IMR-90 (cell line): ENCODE results near the gene RIMBP2. TPM values are rescaled to one million over a fixed set of nuclear protein-coding genes. Genes with fewer than 3 reads are reported as not detected.

Source experiments
- ATAC-seq: fragments of 200-7000 bp; cut with Tn5 transposase; 2 replicates; pipeline ENCODE4 v1.9.1; 2020; ENCODE audit warnings: low read depth, mild to moderate bottlenecking, moderate library complexity
- BruUV-seq: library from RNA; stranded (reverse); fragments of 400-500 nt; replicated peaks from 2 replicates; lab custom pipeline; 2021; lab: Mats Ljungman, UMichigan
- CTCF ChIA-PET: fragments of 300-600 bp; formaldehyde crosslinking; extraction: SDS; loops from one replicate; lab custom pipeline; 2021; ENCODE audit warnings: antibody characterized with exemption; lab: Yijun Ruan, JAX
- POLR2A ChIA-PET: fragments of 300-600 bp; sonication (Branson Sonifier 250); formaldehyde crosslinking; loops from one replicate; lab custom pipeline; 2022; ENCODE audit warnings: antibody characterized with exemption; ENCODE audit not compliant: unreplicated experiment; lab: Charles Lee
- DNase-seq: peaks from one replicate; pipeline ENCODE4 v3.0.0; 2013
- H2AFZ ChIP-seq: replicated peaks from 2 replicates; pipeline ENCODE3; 2013; ENCODE audit warnings: low read length, mild to moderate bottlenecking; ENCODE audit not compliant: poor library complexity
- H2AK5ac ChIP-seq: 2 replicates; pipeline ENCODE4 v1.6.1; 2013; ENCODE audit warnings: low read depth, low read length, inconsistent platforms
- H2AK9ac ChIP-seq: replicated peaks from 2 replicates; pipeline ENCODE3; 2013; ENCODE audit warnings: mild to moderate bottlenecking, low read depth, low read length, moderate library complexity; ENCODE audit not compliant: poor library complexity
- H2BK120ac ChIP-seq: 2 replicates; pipeline ENCODE4 v1.6.1; 2013; ENCODE audit warnings: low read depth, low read length, inconsistent platforms
- H2BK15ac ChIP-seq: 3 replicates; pipeline ENCODE4 v1.6.1; 2013; ENCODE audit warnings: low read depth, low read length, inconsistent platforms
- H2BK20ac ChIP-seq: 2 replicates; pipeline ENCODE4 v1.6.1; 2013; ENCODE audit warnings: low read depth, mild to moderate bottlenecking, inconsistent platforms, low read length, moderate library complexity
- H2BK5ac ChIP-seq: 2 replicates; pipeline ENCODE4 v1.6.1; 2013; ENCODE audit warnings: mild to moderate bottlenecking, low read depth, low read length, inconsistent platforms; ENCODE audit not compliant: poor library complexity, severe bottlenecking
- H3K14ac ChIP-seq: replicated peaks from 2 replicates; pipeline ENCODE4 v1.6.1; 2013; ENCODE audit warnings: low read depth, low read length, inconsistent platforms
- H3K18ac ChIP-seq: 2 replicates; pipeline ENCODE4 v1.6.1; 2013; ENCODE audit warnings: low read depth, low read length, control low read depth
- H3K23ac ChIP-seq: 2 replicates; pipeline ENCODE4 v1.6.1; 2013; ENCODE audit warnings: low read depth, low read length, inconsistent platforms
- H3K27ac ChIP-seq: 2 replicates; pipeline ENCODE4 v1.5.1; 2013; ENCODE audit warnings: mild to moderate bottlenecking, control low read depth, low read length; ENCODE audit not compliant: insufficient read depth
- H3K27me3 ChIP-seq: 2 replicates; pipeline ENCODE4 v1.6.1; 2013; ENCODE audit warnings: low read length; ENCODE audit not compliant: control insufficient read depth, insufficient read depth
- H3K36me3 ChIP-seq: 2 replicates; pipeline ENCODE4 v1.6.1; 2013; ENCODE audit warnings: low read length, mixed read lengths; ENCODE audit not compliant: control insufficient read depth, insufficient read depth
- H3K4ac ChIP-seq: 2 replicates; pipeline ENCODE4 v1.6.1; 2013; ENCODE audit warnings: low read depth, low read length, inconsistent platforms
- H3K4me1 ChIP-seq: 2 replicates; pipeline ENCODE4 v1.6.1; 2013; ENCODE audit warnings: low read length, mixed read lengths; ENCODE audit not compliant: control insufficient read depth, insufficient read depth
- H3K4me2 ChIP-seq: 2 replicates; pipeline ENCODE4 v1.6.1; 2013; ENCODE audit warnings: low read depth, mild to moderate bottlenecking, control low read depth, low read length, moderate library complexity
- H3K4me3 ChIP-seq: 2 replicates; pipeline ENCODE4 v1.5.1; 2013; ENCODE audit warnings: low read depth, mild to moderate bottlenecking, control low read depth, low read length, moderate library complexity; ENCODE audit not compliant: insufficient read depth
- H3K56ac ChIP-seq: 2 replicates; pipeline ENCODE4 v1.6.1; 2013; ENCODE audit warnings: low read length, inconsistent platforms; ENCODE audit not compliant: insufficient read depth; ENCODE audit errors: extremely low read depth
- H3K79me1 ChIP-seq, 2 experiments: 2 replicates each; pipeline ENCODE4 v1.6.1; 2013; ENCODE audit warnings: low read length in 2 of 2, inconsistent platforms in 1 of 2, low read depth in 1 of 2
- H3K9ac ChIP-seq: 2 replicates; pipeline ENCODE4 v1.6.1; 2013; ENCODE audit warnings: low read depth, low read length, control low read depth
- H3K9me1 ChIP-seq: 2 replicates; pipeline ENCODE4 v1.6.1; 2013; ENCODE audit warnings: low read length, inconsistent platforms; ENCODE audit not compliant: insufficient read depth
- H3K9me3 ChIP-seq: 2 replicates; pipeline ENCODE4 v1.6.1; 2013; ENCODE audit warnings: low read length; ENCODE audit not compliant: control insufficient read depth, insufficient read depth
- H4K20me1 ChIP-seq: 2 replicates; pipeline ENCODE4 v1.6.1; 2013; ENCODE audit warnings: low read length, inconsistent platforms; ENCODE audit not compliant: insufficient read depth
- H4K5ac ChIP-seq: 2 replicates; pipeline ENCODE4 v1.6.1; 2013; ENCODE audit warnings: mild to moderate bottlenecking, low read depth, low read length, control low read depth
- H4K8ac ChIP-seq, 2 experiments: 2 replicates each; pipeline ENCODE4 v1.6.1; 2013; ENCODE audit warnings: low read depth in 2 of 2, low read length in 2 of 2, control low read depth in 1 of 2, inconsistent platforms in 1 of 2
- H4K91ac ChIP-seq: 2 replicates; pipeline ENCODE4 v1.6.1; 2013; ENCODE audit warnings: low read depth, low read length, inconsistent platforms; ENCODE audit not compliant: insufficient read depth
- BHLHE40 ChIP-seq: fragments of 150-350 bp; IDR thresholded peaks from 2 replicates; pipeline ENCODE4 v1.6.1; 2016; ENCODE audit warnings: mild to moderate bottlenecking, low read depth, low read length
- CEBPB ChIP-seq: IDR thresholded peaks from 2 replicates; pipeline ENCODE4 v1.6.1; 2012; ENCODE audit warnings: low read depth, low read length, improper control_type of control experiment
- CHD1 ChIP-seq: IDR thresholded peaks from 2 replicates; pipeline ENCODE4 v1.6.1; 2012; ENCODE audit warnings: low read depth, low read length, improper control_type of control experiment
- FOS ChIP-seq: fragments of 150-350 bp; IDR thresholded peaks from 2 replicates; pipeline ENCODE4 v1.6.1; 2016; ENCODE audit warnings: low read depth, low read length
- MAFK ChIP-seq: IDR thresholded peaks from 2 replicates; pipeline ENCODE4 v1.6.1; 2012; ENCODE audit warnings: low read depth, low read length, improper control_type of control experiment
- MAZ ChIP-seq: IDR thresholded peaks from 2 replicates; pipeline ENCODE4 v1.6.1; 2012; ENCODE audit warnings: low read depth, mild to moderate bottlenecking, low read length, improper control_type of control experiment, moderate library complexity, borderline replicate concordance
- NFE2L2 ChIP-seq: fragments of 150-350 bp; IDR thresholded peaks from 2 replicates; pipeline ENCODE4 v1.6.1; 2016; ENCODE audit warnings: low read depth, mild to moderate bottlenecking, low read length
- POLR2A ChIP-seq: IDR thresholded peaks from 2 replicates; pipeline ENCODE4 v1.6.1; 2012; ENCODE audit warnings: mild to moderate bottlenecking, low read depth, low read length
- RAD21 ChIP-seq: IDR thresholded peaks from 2 replicates; pipeline ENCODE4 v1.6.1; 2012; ENCODE audit warnings: low read length, improper control_type of control experiment
- RCOR1 ChIP-seq: IDR thresholded peaks from 2 replicates; pipeline ENCODE4 v1.6.1; 2012; ENCODE audit warnings: mild to moderate bottlenecking, low read length, improper control_type of control experiment; ENCODE audit not compliant: insufficient replicate concordance
- RFX5 ChIP-seq: IDR thresholded peaks from 2 replicates; pipeline ENCODE4 v1.8.0; 2012; ENCODE audit warnings: low read depth, mild to moderate bottlenecking, low read length, moderate library complexity
- SMC3 ChIP-seq: fragments of 150-350 bp; IDR thresholded peaks from 2 replicates; pipeline ENCODE4 v1.6.1; 2016; ENCODE audit warnings: low read depth, mild to moderate bottlenecking, antibody characterized with exemption, low read length, moderate library complexity
- WGBS, 2 experiments: methylation state at CpG; one replicate each; pipeline versions ENCODE4 v1.1.5 to v1.1.7; 2013; ENCODE audit warnings: missing lambda C conversion rate in 2 of 2; ENCODE audit not compliant: insufficient read length in 1 of 2; ENCODE audit errors: extremely low coverage in 2 of 2; 5-methylcytosine and 5-hydroxymethylcytosine counted together
- dilution Hi-C: fragments of 300-500 bp; cut with HindIII; formaldehyde crosslinking; loops from one replicate; pipeline ENCODE4 v1.14.3; 2018; ENCODE audit warnings: low sequenced_read_pairs; ENCODE audit not compliant: unreplicated experiment
- in situ Hi-C: fragments of 300-500 bp; cut with MboI; formaldehyde crosslinking; loops from 3 replicates; pipeline ENCODE4 v1.14.3; 2019; ENCODE audit warnings: low sequenced_read_pairs, inconsistent platforms, mixed read lengths
- intact Hi-C: fragments of 100-400 bp; cut with micrococcal nuclease; formaldehyde crosslinking; loops from 2 replicates; pipeline ENCODE4 v1.10.0; 2022
- polyA plus RNA-seq, 3 experiments: library from polyadenylated mRNA; depleted of rRNA; stranded (reverse); fragments of >200 nt; gene quantifications; 2 replicates each; pipeline ENCODE4 v1.2.3, GENCODE V29; 2012; ENCODE audit warnings: low replicate concordance in 1 of 3
- total RNA-seq: library from RNA; depleted of rRNA; stranded (reverse); fragments of >200 nt; gene quantifications from 2 replicates; pipeline ENCODE4 v1.2.3, GENCODE V29; 2012
- TF ChIP-seq, protein P1 (sequence below): fragments of 150-350 bp; IDR thresholded peaks from 2 replicates; pipeline ENCODE4 v1.6.1; 2016; ENCODE audit warnings: low read depth, mild to moderate bottlenecking, low read length, moderate library complexity, borderline replicate concordance
- TF ChIP-seq, protein P2 (sequence below): fragments of 150-350 bp; IDR thresholded peaks from 2 replicates; pipeline ENCODE4 v1.6.1; 2017; ENCODE audit warnings: mild to moderate bottlenecking, antibody characterized with exemption, low read length, low read depth
- TF ChIP-seq, protein P3 (sequence below): conservative IDR thresholded peaks from 2 replicates; pipeline ENCODE4 v1.5.1; 2012; ENCODE audit warnings: mild to moderate bottlenecking, low read depth, low read length, improper control_type of control experiment

The RIMBP2 gene
- total and polyA plus RNA-seq, 2 of the 4 experiments (the other 2 are of a cell fraction): not detected

DNA sequence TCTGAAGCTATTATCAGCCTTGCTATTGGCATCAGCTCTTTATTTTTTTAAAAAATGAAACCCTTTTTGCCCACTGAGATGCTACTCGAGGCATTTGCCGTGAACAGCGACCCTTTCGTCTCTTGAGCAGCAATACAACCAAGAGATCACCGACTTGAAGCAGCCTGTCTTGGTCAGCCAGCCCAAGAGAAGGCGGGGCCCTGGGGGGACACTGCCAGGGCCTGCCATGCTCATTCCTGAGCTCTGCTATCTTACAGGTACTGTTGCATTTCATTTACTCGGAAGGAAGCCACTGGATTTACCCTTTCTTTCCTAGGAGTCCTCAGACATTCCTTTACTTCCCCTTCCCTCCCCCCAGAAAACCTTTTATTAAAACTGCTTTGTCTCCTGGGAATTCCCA is 361.7 kb downstream of the RIMBP2 start:
- Histone ChIP-seq H4K8ac (no peak overlapping the region), H4K20me1 (no peaks in the 10 kb centered on the region), H3K9me1 (no peaks in the 10 kb centered on the region), H3K23ac (no peak overlapping the region), H3K27me3 (no peaks in the 10 kb centered on the region), H3K27ac (no peak overlapping the region), H2AFZ (no peak overlapping the region), H2BK15ac (no peak overlapping the region), H3K4me2 (no peak overlapping the region), H2AK5ac (no peak overlapping the region), H3K9me3 (peaks cover 21% of the 10 kb centered on the region), H3K9ac (no peak overlapping the region), H4K5ac (no peak overlapping the region), H4K91ac (no peak overlapping the region), H3K18ac (no peak overlapping the region), H2AK9ac (no peak overlapping the region), H2BK5ac (no peak overlapping the region), H3K36me3 (no peaks in the 10 kb centered on the region), H3K4me1 (no peaks in the 10 kb centered on the region), H3K79me1 (no peaks in the 10 kb centered on the region), H3K4ac (no peak overlapping the region), H3K56ac (no peak overlapping the region), H2BK120ac (no peak overlapping the region), H2BK20ac (no peak overlapping the region), H3K14ac (no peak overlapping the region), H3K4me3 (no peak overlapping the region)
- BruUV-seq: no TSS peak
- TF ChIP-seq CHD1: no peak
- no peak for TF ChIP-seq RAD21
- no peak for TF ChIP-seq POLR2A
- TF ChIP-seq RFX5: no peak
- TF ChIP-seq CEBPB: no peak
- TF ChIP-seq FOS: no peak
- TF ChIP-seq, protein P1, sequence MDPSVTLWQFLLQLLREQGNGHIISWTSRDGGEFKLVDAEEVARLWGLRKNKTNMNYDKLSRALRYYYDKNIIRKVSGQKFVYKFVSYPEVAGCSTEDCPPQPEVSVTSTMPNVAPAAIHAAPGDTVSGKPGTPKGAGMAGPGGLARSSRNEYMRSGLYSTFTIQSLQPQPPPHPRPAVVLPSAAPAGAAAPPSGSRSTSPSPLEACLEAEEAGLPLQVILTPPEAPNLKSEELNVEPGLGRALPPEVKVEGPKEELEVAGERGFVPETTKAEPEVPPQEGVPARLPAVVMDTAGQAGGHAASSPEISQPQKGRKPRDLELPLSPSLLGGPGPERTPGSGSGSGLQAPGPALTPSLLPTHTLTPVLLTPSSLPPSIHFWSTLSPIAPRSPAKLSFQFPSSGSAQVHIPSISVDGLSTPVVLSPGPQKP: no peak
- TF ChIP-seq SMC3: no peak
- TF ChIP-seq, protein P2, sequence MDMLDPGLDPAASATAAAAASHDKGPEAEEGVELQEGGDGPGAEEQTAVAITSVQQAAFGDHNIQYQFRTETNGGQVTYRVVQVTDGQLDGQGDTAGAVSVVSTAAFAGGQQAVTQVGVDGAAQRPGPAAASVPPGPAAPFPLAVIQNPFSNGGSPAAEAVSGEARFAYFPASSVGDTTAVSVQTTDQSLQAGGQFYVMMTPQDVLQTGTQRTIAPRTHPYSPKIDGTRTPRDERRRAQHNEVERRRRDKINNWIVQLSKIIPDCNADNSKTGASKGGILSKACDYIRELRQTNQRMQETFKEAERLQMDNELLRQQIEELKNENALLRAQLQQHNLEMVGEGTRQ: no peak
- TF ChIP-seq NFE2L2: no peak
- TF ChIP-seq RCOR1: no peak
- TF ChIP-seq BHLHE40: no peak
- TF ChIP-seq, protein P3, sequence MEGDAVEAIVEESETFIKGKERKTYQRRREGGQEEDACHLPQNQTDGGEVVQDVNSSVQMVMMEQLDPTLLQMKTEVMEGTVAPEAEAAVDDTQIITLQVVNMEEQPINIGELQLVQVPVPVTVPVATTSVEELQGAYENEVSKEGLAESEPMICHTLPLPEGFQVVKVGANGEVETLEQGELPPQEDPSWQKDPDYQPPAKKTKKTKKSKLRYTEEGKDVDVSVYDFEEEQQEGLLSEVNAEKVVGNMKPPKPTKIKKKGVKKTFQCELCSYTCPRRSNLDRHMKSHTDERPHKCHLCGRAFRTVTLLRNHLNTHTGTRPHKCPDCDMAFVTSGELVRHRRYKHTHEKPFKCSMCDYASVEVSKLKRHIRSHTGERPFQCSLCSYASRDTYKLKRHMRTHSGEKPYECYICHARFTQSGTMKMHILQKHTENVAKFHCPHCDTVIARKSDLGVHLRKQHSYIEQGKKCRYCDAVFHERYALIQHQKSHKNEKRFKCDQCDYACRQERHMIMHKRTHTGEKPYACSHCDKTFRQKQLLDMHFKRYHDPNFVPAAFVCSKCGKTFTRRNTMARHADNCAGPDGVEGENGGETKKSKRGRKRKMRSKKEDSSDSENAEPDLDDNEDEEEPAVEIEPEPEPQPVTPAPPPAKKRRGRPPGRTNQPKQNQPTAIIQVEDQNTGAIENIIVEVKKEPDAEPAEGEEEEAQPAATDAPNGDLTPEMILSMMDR: no peak
- no peak for TF ChIP-seq MAFK
- TF ChIP-seq MAZ: no peak
- in situ Hi-C loops: no loop called here
- ChIA-PET CTCF (no interaction called here), POLR2A (no interaction called here)
- DNase-seq (no peak), ATAC-seq (no peak)
- intact Hi-C loops: no loop called here
- WGBS, 2 experiments: no CpG with 5 or more reads among the region's 7 CpGs
- dilution Hi-C loops: no loop called here
